Measurements from ENCODE around the gene EXOSC9.

EXOSC9 gene

DNA sequence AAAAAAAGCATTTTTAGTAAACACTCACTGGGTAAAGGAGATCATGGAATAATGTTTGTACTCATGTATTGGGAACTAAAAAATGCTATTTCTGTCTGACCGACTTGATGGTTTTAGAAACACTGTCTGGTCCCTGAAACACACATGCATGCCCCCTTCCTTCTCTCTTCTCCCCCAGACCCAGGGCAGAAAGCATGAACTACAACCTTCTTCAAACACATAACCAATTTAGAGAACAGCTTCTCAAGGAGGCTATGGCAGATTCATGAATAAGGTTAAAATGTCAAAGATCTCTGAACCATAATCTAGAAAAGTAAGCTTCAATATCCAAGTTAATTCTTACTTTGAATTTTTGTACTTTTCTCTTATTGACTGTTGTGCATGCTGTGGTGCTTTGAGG, 16.6 kb downstream of the EXOSC9 start:
- TF ChIP-seq, protein P1, sequence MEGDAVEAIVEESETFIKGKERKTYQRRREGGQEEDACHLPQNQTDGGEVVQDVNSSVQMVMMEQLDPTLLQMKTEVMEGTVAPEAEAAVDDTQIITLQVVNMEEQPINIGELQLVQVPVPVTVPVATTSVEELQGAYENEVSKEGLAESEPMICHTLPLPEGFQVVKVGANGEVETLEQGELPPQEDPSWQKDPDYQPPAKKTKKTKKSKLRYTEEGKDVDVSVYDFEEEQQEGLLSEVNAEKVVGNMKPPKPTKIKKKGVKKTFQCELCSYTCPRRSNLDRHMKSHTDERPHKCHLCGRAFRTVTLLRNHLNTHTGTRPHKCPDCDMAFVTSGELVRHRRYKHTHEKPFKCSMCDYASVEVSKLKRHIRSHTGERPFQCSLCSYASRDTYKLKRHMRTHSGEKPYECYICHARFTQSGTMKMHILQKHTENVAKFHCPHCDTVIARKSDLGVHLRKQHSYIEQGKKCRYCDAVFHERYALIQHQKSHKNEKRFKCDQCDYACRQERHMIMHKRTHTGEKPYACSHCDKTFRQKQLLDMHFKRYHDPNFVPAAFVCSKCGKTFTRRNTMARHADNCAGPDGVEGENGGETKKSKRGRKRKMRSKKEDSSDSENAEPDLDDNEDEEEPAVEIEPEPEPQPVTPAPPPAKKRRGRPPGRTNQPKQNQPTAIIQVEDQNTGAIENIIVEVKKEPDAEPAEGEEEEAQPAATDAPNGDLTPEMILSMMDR (IDR thresholded peaks at IDR 0.05; ENCODE audit: low read depth, low read length) = no peak
- Histone ChIP-seq H3K4me1 (no peaks in the 10 kb centered on the region), H3K4me3 (ENCODE audit: low read depth, low read length) (no peak overlapping the region), H3K27me3 (no peaks in the 10 kb centered on the region), H3K36me3 (peaks cover 91% of the 10 kb centered on the region), H3K9me3 (no peaks in the 10 kb centered on the region)
- DNase-seq = no peak

DNA sequence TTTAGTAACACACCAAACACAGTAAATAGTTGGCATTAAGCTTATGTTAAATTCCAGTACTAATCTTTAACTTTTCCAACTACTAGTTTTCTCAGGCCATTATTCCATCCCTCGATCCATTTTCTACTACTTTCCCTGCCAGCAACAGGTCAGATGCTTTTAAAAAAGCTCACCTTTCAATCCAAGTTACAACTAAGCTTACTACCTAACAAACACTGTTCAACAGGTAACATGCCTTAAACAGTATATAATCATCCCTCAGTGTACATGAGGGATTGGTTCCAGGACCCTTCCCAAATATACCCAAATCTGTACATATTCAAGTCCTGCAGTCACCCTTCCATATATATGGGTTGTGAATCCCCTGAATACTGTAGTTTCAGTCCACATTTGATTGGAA, 17.1 kb downstream of the EXOSC9 start:
- no peaks in the 10 kb centered on the region for H3K27me3 ChIP-seq
- H3K9me3 ChIP-seq = no peaks in the 10 kb centered on the region
- H3K4me3 ChIP-seq (ENCODE audit: low read depth, low read length) = no peak overlapping the region
- peaks cover 86% of the 10 kb centered on the region for H3K36me3 ChIP-seq
- H3K4me1 ChIP-seq = no peaks in the 10 kb centered on the region
- no peak for DNase-seq
- TF ChIP-seq, protein P1 (IDR thresholded peaks at IDR 0.05; ENCODE audit: low read depth, low read length) = no peak

DNA sequence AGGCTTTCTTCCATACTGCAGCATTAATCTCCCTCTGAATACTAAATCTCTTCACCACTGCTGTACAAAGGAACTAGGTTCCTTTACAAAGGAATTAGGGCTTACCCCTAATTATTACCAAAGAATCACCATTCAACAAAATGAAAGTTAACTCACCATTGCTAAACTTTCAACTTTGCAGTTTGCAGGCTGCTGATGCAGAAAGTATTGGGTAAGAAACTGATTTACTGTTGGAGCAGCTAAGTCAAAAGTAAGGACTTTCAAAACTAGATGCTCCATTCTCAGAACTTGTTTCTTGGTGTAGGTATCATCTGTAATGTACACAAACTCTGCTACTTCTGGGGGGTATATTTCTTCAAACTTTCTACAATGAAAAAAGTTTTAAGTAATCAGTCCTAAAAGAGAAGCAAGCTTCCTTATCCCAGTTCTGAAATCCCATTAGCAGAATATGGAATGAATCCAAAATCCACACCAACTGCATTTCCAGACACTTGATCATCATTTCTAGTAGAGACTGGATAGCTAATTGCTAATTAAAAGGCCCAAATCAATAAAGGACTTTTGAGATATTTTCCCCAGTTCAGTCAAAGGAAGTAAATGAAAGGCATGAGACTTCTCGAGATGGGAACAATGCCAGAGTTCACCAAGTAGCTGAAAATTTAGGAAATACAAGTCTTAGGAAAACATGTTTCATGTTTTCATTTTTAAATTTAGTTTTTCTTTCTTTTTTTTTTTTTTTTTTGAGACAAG, 18.3 kb downstream of the EXOSC9 start:
- DNase-seq = no peak
- Histone ChIP-seq H3K27me3 (no peaks in the 10 kb centered on the region), H3K4me1 (no peaks in the 10 kb centered on the region), H3K4me3 (ENCODE audit: low read depth, low read length) (no peak overlapping the region), H3K9me3 (no peaks in the 10 kb centered on the region), H3K36me3 (peaks cover 75% of the 10 kb centered on the region)
- TF ChIP-seq, protein P1 (IDR thresholded peaks at IDR 0.05; ENCODE audit: low read depth, low read length) = no peak

DNA sequence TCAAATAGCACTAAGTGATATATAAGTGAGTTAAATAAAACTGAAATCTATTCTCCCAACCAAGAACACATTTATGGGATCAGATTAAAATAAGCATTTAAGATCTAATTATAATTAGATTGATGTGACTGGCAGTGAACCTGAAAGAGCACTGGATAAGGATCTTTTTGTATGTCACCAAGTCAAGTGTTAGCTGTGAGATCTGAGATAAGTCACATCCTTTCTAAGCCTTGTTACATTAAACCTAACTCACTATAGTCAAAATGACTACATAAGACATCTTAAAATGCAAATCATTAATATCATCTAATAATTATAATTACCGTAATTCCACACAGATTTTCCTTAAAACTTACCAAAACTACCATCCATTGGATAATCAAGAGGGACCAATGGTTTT, 20.9 kb downstream of the EXOSC9 start:
- H3K36me3 ChIP-seq = peaks cover 51% of the 10 kb centered on the region
- H3K9me3 ChIP-seq = no peaks in the 10 kb centered on the region
- DNase-seq = no peak
- TF ChIP-seq, protein P1 (IDR thresholded peaks at IDR 0.05; ENCODE audit: low read depth, low read length) = no peak
- H3K4me1 ChIP-seq = no peaks in the 10 kb centered on the region
- H3K27me3 ChIP-seq = no peaks in the 10 kb centered on the region
- H3K4me3 ChIP-seq (ENCODE audit: low read depth, low read length) = peak overlapping the region; percentile 80

DNA sequence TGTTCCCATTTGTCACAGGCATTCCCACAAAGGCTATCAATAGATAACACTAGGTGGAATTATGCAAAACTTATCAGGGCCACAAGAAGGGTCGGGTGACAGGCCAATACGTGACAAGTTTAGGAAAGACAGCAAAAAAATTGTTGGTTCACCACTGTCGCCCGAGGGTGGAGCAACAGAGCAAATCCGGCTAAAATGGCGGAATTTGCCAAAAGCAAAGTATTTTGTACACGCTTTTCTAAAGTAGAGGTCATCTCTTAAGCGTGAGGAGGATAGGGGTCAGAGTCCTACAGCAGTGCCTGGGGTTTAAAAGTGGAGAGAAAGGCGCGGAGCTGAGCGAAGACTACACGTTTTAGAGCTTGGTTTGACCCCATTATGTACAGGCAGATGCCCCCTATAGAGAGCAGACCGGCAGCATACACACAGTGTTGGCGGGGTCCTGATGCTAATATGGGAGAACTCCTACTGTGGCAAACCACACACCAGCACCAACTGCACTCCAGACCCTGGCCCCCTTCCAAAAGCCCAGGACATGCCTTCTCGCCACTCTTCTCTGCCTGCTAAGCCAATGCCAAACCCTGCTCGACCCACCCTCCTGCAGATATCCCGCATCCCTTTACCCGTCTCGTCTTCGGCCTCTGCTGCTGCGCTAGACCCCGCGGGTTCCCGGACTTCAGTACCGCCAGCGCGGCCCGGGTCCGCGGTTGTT, 21.8 kb downstream of the EXOSC9 start:
- no peaks in the 10 kb centered on the region for H3K4me1 ChIP-seq
- TF ChIP-seq, protein P1 (IDR thresholded peaks at IDR 0.05; ENCODE audit: low read depth, low read length) = peak; percentile 20; the same call in 1 of the 2 replicates
- no peaks in the 10 kb centered on the region for H3K9me3 ChIP-seq
- H3K36me3 ChIP-seq = peaks cover 43% of the 10 kb centered on the region
- DNase-seq = peak; percentile 71
- no peaks in the 10 kb centered on the region for H3K27me3 ChIP-seq
- H3K4me3 ChIP-seq (ENCODE audit: low read depth, low read length) = peak overlapping the region; percentile 80
